Measurements from ENCODE around the gene GMEB2. TPM values are rescaled to one million over a fixed set of nuclear protein-coding genes. Genes with fewer than 3 reads are reported as not detected.

Gene GMEB2
- total and polyA plus RNA-seq, 10 of the 15 experiments (the other 5 are each of a cell fraction or from before 2014, with no cell fraction given) = 0.08 to 15.1 (median 6.9) TPM

DNA sequence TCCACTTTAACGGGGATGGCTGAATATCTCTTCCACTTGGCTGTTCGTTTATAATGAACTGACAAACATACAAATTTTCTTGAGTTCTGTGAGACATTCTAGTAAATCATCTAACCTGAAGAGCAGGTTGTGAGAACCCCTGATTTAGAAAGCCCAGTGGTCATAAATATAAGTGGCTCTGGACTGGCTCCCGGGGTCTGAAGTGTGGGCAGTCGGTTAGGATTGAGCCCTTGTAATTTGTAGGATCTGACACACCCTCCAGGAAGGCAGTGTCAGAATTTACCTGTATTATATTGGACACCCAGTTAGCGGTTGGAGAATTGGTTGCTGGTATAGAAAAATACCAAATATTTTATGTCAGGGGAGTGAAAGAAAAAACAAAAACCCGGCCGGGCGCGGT, 6.8 kb upstream of the GMEB2 start:
- H3K4me1 ChIP-seq (ENCODE audit: control insufficient read depth, insufficient read depth, low read length) = peaks cover 27% of the 10 kb centered on the region

More for the DNA sequence above, 6.8 kb upstream of the GMEB2 start:
- no peak for TF ChIP-seq CREM (IDR thresholded peaks at IDR 0.05; ENCODE audit: low read depth)
- no peak for TF ChIP-seq CHD4 (IDR thresholded peaks at IDR 0.05)
- no peak for TF ChIP-seq DPF2 (IDR thresholded peaks at IDR 0.05)
- TF ChIP-seq, protein P1, sequence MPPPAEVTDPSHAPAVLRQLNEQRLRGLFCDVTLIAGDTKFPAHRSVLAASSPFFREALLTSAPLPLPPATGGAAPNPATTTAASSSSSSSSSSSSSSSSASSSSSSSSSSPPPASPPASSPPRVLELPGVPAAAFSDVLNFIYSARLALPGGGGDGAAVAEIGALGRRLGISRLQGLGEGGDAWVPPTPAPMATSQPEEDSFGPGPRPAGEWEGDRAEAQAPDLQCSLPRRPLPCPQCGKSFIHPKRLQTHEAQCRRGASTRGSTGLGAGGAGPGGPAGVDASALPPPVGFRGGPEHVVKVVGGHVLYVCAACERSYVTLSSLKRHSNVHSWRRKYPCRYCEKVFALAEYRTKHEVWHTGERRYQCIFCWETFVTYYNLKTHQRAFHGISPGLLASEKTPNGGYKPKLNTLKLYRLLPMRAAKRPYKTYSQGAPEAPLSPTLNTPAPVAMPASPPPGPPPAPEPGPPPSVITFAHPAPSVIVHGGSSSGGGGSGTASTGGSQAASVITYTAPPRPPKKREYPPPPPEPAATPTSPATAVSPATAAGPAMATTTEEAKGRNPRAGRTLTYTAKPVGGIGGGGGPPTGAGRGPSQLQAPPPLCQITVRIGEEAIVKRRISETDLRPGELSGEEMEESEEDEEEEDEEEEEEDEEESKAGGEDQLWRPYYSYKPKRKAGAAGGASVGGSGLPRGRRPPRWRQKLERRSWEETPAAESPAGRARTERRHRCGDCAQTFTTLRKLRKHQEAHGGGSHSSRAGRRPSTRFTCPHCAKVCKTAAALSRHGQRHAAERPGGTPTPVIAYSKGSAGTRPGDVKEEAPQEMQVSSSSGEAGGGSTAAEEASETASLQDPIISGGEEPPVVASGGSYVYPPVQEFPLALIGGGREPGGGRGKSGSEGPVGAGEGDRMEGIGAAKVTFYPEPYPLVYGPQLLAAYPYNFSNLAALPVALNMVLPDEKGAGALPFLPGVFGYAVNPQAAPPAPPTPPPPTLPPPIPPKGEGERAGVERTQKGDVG (CRISPR knock-in tag; IDR thresholded peaks at IDR 0.05) = no peak
- TF ChIP-seq, protein P2, sequence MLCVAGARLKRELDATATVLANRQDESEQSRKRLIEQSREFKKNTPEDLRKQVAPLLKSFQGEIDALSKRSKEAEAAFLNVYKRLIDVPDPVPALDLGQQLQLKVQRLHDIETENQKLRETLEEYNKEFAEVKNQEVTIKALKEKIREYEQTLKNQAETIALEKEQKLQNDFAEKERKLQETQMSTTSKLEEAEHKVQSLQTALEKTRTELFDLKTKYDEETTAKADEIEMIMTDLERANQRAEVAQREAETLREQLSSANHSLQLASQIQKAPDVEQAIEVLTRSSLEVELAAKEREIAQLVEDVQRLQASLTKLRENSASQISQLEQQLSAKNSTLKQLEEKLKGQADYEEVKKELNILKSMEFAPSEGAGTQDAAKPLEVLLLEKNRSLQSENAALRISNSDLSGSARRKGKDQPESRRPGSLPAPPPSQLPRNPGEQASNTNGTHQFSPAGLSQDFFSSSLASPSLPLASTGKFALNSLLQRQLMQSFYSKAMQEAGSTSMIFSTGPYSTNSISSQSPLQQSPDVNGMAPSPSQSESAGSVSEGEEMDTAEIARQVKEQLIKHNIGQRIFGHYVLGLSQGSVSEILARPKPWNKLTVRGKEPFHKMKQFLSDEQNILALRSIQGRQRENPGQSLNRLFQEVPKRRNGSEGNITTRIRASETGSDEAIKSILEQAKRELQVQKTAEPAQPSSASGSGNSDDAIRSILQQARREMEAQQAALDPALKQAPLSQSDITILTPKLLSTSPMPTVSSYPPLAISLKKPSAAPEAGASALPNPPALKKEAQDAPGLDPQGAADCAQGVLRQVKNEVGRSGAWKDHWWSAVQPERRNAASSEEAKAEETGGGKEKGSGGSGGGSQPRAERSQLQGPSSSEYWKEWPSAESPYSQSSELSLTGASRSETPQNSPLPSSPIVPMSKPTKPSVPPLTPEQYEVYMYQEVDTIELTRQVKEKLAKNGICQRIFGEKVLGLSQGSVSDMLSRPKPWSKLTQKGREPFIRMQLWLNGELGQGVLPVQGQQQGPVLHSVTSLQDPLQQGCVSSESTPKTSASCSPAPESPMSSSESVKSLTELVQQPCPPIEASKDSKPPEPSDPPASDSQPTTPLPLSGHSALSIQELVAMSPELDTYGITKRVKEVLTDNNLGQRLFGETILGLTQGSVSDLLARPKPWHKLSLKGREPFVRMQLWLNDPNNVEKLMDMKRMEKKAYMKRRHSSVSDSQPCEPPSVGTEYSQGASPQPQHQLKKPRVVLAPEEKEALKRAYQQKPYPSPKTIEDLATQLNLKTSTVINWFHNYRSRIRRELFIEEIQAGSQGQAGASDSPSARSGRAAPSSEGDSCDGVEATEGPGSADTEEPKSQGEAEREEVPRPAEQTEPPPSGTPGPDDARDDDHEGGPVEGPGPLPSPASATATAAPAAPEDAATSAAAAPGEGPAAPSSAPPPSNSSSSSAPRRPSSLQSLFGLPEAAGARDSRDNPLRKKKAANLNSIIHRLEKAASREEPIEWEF (IDR thresholded peaks at IDR 0.05; ENCODE audit: insufficient replicate concordance, low read depth, low read length) = no peak
- no peak for TF ChIP-seq ASH2L (IDR thresholded peaks at IDR 0.05; ENCODE audit: borderline replicate concordance, low read depth)
- TF ChIP-seq SP1 (IDR thresholded peaks at IDR 0.05; ENCODE audit: low read depth, low read length) = no peak
- TF ChIP-seq FOXK2 (IDR thresholded peaks at IDR 0.05) = no peak
- TF ChIP-seq SREBF1 (IDR thresholded peaks at IDR 0.05; ENCODE audit: low read length) = no peak
- TF ChIP-seq BHLHE40 (IDR thresholded peaks at IDR 0.05; ENCODE audit: borderline replicate concordance in 1 of 2, low read depth in 2 of 2, low read length in 1 of 2) = no peak
- TF ChIP-seq CREB1 (IDR thresholded peaks at IDR 0.05; ENCODE audit: low read depth) = no peak
- TF ChIP-seq SIN3A (IDR thresholded peaks at IDR 0.05; ENCODE audit: low read depth, low read length) = no peak
- TF ChIP-seq, protein P3, sequence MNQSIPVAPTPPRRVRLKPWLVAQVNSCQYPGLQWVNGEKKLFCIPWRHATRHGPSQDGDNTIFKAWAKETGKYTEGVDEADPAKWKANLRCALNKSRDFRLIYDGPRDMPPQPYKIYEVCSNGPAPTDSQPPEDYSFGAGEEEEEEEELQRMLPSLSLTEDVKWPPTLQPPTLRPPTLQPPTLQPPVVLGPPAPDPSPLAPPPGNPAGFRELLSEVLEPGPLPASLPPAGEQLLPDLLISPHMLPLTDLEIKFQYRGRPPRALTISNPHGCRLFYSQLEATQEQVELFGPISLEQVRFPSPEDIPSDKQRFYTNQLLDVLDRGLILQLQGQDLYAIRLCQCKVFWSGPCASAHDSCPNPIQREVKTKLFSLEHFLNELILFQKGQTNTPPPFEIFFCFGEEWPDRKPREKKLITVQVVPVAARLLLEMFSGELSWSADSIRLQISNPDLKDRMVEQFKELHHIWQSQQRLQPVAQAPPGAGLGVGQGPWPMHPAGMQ (IDR thresholded peaks at IDR 0.05; ENCODE audit: borderline replicate concordance) = no peak
- no peak for TF ChIP-seq KLF5 (IDR thresholded peaks at IDR 0.05; ENCODE audit: partially characterized antibody)
- TF ChIP-seq, protein P4, sequence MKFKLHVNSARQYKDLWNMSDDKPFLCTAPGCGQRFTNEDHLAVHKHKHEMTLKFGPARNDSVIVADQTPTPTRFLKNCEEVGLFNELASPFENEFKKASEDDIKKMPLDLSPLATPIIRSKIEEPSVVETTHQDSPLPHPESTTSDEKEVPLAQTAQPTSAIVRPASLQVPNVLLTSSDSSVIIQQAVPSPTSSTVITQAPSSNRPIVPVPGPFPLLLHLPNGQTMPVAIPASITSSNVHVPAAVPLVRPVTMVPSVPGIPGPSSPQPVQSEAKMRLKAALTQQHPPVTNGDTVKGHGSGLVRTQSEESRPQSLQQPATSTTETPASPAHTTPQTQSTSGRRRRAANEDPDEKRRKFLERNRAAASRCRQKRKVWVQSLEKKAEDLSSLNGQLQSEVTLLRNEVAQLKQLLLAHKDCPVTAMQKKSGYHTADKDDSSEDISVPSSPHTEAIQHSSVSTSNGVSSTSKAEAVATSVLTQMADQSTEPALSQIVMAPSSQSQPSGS (IDR thresholded peaks at IDR 0.05; ENCODE audit: low read length) = no peak
- 86% methylated on average over 9 of the region's 9 CpGs for WGBS (ENCODE audit: insufficient coverage, insufficient replicate concordance, low lambda C conversion rate, missing lambda C conversion rate)
- CTCF ChIA-PET = no interaction called here
- POLR2A ChIA-PET = interaction anchor here (0.6 to 1.0 kb wide), 2 partner anchors 9 to 60 kb away, joined by 3 to 4 read pairs; partner anchors contain the start of gene HELZ2
- no peak overlapping the region for H3K9ac ChIP-seq (ENCODE audit: control insufficient read depth, insufficient read depth, low read length)
- no peak overlapping the region for H3K27ac ChIP-seq (ENCODE audit: control insufficient read depth, insufficient read depth)
- FAIRE-seq (no peak), DNase-seq (ENCODE audit: low read depth, low spot score) (no peak), ATAC-seq (no peak)
- H3K4me2 ChIP-seq (ENCODE audit: control insufficient read depth, insufficient read depth) = no peak overlapping the region
- H3K79me2 ChIP-seq (ENCODE audit: control insufficient read depth, insufficient read depth, low read length) = peaks cover 2% of the 10 kb centered on the region
- H3K36me3 ChIP-seq (ENCODE audit: control insufficient read depth in 2 of 2, insufficient read depth in 2 of 2, low read length in 1 of 2) = no peaks in the 10 kb centered on the region
- RAD21 ChIA-PET (ENCODE audit: unreplicated experiment) = interaction anchor here (0.7 kb wide), 1 partner anchor 34 kb away, joined by 3 read pairs; no protein-coding TSS in a partner anchor
- H3K9me3 ChIP-seq (replicated peaks; ENCODE audit: control insufficient read depth, insufficient read depth, low read length) = no peaks in the 10 kb centered on the region
- no peaks in the 10 kb centered on the region for H4K20me1 ChIP-seq (ENCODE audit: control insufficient read depth, insufficient read depth)
- in situ Hi-C loops (cut with MboI) = no loop called here
- no peaks in the 10 kb centered on the region for H3K27me3 ChIP-seq (replicated peaks in 1 of 2; ENCODE audit: control insufficient read depth in 2 of 2, insufficient read depth in 2 of 2, low read length in 1 of 2)
- H3K4me3 ChIP-seq = no peak overlapping the region
- intact Hi-C loops (cut with micrococcal nuclease; ENCODE audit: unreplicated experiment) = no loop called here
- SMC1A ChIA-PET (ENCODE audit: uncharacterized antibody, unreplicated experiment) = no interaction called here
- H2AFZ ChIP-seq (ENCODE audit: control insufficient read depth, low read depth, low read length) = no peak overlapping the region
- BruUV-seq (replicated peaks) = no TSS peak
